GM21360 (cell line): ENCODE measurements around the gene SERPINE2.

Experiments
- ATAC-seq: cut with Tn5 transposase; IDR thresholded peaks from one replicate; pipeline ENCODE4 v1.9.1; 2021; ENCODE audit warnings: mild to moderate bottlenecking, moderate library complexity; ENCODE audit not compliant: unreplicated experiment

The SERPINE2 gene

GRCh38 chr2:223944166-223944702 is 94.9 kb downstream of the SERPINE2 start:
- ATAC-seq: no peak

- no peak for ATAC-seq
Measured at GRCh38 chr2:223943561-223944008, 95.5 kb downstream of the SERPINE2 start.

- no peak for ATAC-seq
Measured at GRCh38 chr2:223943135-223943534, 96.0 kb downstream of the SERPINE2 start.

- ATAC-seq: peak; percentile 32
Measured at GRCh38 chr2:223941579-223942277, 97.4 kb downstream of the SERPINE2 start.

GRCh38 chr2:223939438-223939837 is 99.6 kb downstream of the SERPINE2 start:
- ATAC-seq: peak; percentile 45

- no peak for ATAC-seq
Measured at GRCh38 chr2:223937535-223937934, 101.6 kb downstream of the SERPINE2 start.

GRCh38 chr2:223936862-223937326 is 102.2 kb downstream of the SERPINE2 start:
- no peak for ATAC-seq

GRCh38 chr2:223935459-223936125 is 103.5 kb downstream of the SERPINE2 start:
- ATAC-seq: no peak

GRCh38 chr2:223934870-223935269 is 104.2 kb downstream of the SERPINE2 start:
- ATAC-seq: no peak

GRCh38 chr2:223932816-223933800 is 106.0 kb downstream of the SERPINE2 start:
- ATAC-seq: no peak

GRCh38 chr2:223930103-223930976 is 108.7 kb downstream of the SERPINE2 start:
- ATAC-seq: no peak

GRCh38 chr2:223929571-223930102 is 109.4 kb downstream of the SERPINE2 start:
- no peak for ATAC-seq

GRCh38 chr2:223928113-223929006 is 110.7 kb downstream of the SERPINE2 start:
- no peak for ATAC-seq

- no peak for ATAC-seq
Measured at GRCh38 chr2:223925106-223925505, 114.0 kb downstream of the SERPINE2 start.
